DOHH2 (cell line): ENCODE results near the gene LDLRAD2.

Source experiments
- EZH2phosphoT487 ChIP-seq: fragments of 200-600 bp; sonication (generic); IDR thresholded peaks from 2 replicates; pipeline ENCODE4 v1.6.1; 2017; ENCODE audit warnings: borderline replicate concordance, mild to moderate bottlenecking, antibody characterized with exemption, low read length, moderate library complexity, mixed read lengths
- TF ChIP-seq, protein P1 (sequence below): fragments of 200-600 bp; sonication (generic); IDR thresholded peaks from one replicate; pipeline ENCODE4 v1.5.1; 2014; ENCODE audit warnings: antibody characterized with exemption, mild to moderate bottlenecking, low read depth, low read length; ENCODE audit not compliant: poor library complexity, severe bottlenecking

DNA sequence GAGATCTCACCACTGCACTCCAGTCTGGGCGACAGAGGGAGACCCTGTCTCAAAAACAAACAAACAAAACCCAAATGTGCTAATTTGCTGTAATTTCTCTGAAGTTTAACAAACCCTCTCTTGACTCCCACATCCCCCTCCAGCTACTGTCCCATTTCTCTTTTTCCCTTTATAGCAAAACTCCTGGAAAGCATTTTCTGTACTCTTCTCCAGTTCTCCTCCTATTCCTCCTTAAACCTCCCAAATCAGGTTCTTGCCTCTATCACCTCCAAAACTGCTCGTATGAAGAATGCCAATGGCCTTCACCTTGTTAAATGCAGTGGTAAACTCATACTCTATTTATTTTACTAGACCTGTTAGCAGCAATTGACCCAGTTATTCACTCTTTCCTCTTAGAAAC is 25.4 kb upstream of the LDLRAD2 start:
- TF ChIP-seq, protein P1, sequence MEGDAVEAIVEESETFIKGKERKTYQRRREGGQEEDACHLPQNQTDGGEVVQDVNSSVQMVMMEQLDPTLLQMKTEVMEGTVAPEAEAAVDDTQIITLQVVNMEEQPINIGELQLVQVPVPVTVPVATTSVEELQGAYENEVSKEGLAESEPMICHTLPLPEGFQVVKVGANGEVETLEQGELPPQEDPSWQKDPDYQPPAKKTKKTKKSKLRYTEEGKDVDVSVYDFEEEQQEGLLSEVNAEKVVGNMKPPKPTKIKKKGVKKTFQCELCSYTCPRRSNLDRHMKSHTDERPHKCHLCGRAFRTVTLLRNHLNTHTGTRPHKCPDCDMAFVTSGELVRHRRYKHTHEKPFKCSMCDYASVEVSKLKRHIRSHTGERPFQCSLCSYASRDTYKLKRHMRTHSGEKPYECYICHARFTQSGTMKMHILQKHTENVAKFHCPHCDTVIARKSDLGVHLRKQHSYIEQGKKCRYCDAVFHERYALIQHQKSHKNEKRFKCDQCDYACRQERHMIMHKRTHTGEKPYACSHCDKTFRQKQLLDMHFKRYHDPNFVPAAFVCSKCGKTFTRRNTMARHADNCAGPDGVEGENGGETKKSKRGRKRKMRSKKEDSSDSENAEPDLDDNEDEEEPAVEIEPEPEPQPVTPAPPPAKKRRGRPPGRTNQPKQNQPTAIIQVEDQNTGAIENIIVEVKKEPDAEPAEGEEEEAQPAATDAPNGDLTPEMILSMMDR = no peak
- no peak for TF ChIP-seq EZH2phosphoT487
